Measurements from ENCODE around the gene ATP6V0B. TPM values are rescaled to one million over a fixed set of nuclear protein-coding genes. Genes with fewer than 3 reads are reported as not detected.
A peak's percentile ranks its signal among the peaks of the same experiment; 100 is the strongest.

ATP6V0B gene
- total and polyA plus RNA-seq, 2 of the 8 experiments (the other 6 are each of a cell fraction or from before 2014, with no cell fraction given): 105 to 308 TPM

DNA sequence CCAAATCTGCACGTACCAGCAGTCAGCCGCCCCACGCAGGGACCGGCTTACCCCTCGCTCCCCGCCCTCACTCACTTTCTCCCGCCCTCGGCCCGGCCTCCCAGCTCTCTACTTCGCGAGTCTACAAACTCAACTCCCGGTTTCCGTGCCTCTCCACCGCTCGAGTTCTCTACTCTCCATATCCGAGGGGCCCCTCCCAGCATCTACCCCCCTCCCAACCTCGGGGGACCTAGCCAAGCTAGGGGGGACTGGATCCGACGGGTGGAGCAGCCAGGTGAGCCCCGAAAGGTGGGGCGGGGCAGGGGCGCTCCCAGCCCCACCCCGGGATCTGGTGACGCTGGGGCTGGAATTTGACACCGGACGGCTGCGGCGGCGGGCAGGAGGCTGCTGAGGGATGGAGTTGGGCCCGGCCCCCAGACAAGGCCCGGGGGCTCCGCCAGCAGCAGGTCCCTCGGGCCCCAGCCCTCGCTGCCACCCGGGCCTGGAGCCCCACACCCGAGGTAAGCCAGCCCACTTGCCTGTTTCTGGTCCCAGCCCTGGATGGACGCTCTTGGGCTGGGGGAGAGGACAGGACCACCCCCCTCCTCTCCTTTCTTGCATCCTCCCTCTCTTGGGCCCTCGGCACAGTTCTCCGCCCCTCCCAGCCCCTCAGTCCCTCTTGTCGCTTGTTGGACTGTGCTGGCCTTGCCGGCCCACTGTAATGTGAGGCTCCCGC lies 41.2 kb upstream of the ATP6V0B start, which contains the start of gene ARTN (continued):
- peak; percentile 47 for TF ChIP-seq CTBP2 (IDR thresholded peaks at IDR 0.05; ENCODE audit: borderline replicate concordance, insufficient read depth, insufficient read length, low read length)
- peak; percentile 52; the same call in 1 of the 2 replicates for TF ChIP-seq PHF8 (conservative IDR thresholded peaks at IDR 0.05; ENCODE audit: low read depth, low read length)
- peak; percentile 24 for TF ChIP-seq TAF7 (optimal IDR thresholded peaks at IDR 0.05; ENCODE audit: borderline replicate concordance, low read depth, low read length)
